Right lung (tissue), 5 donors: Measurements from ENCODE around the gene TIMM8B. TPM values are rescaled to one million over a fixed set of nuclear protein-coding genes. Genes with fewer than 3 reads are reported as not detected.
A peak's percentile ranks its signal among the peaks of the same experiment; 100 is the strongest.
"Not testable (repeated sequence)": the region's sequence is repeated elsewhere in the genome, so short reads cannot be mapped to it uniquely, and the experiment has no call there.

Experiments
- DNase-seq, 2 donors: peaks; one replicate each; pipeline ENCODE4 v3.0.0-alpha.2; 2013
- polyA plus RNA-seq, 5 donors: library from polyadenylated mRNA; unstranded; fragments of 120-200 nt; gene quantifications; one replicate each; pipeline versions ENCODE4 v1.2.1 to v1.2.3, GENCODE V29; 2013; ENCODE audit warnings: inconsistent platforms in 1 of 5, low replicate concordance in 1 of 5; ENCODE audit not compliant: insufficient read length in 5 of 5, insufficient read depth in 1 of 5

The TIMM8B gene
- polyA plus RNA-seq, 5 donors = 56.4 to 74.3 (median 62.1) TPM

- DNase-seq = not testable (repeated sequence)
These were observed 8.7 kb upstream of the TIMM8B start for GRCh38 chr11:112095302-112095701.

GRCh38 chr11:112087212-112087611, 656 bp upstream of the TIMM8B start:
- no peak for DNase-seq

- DNase-seq = peak in 1 of 2 donors; percentile 10
These were observed 634 bp downstream of the TIMM8B start for GRCh38 chr11:112085822-112086421.

- DNase-seq = no peak
These were observed 3.8 kb downstream of the TIMM8B start for GRCh38 chr11:112082729-112083128.

GRCh38 chr11:112073941-112074811, 12.4 kb downstream of the TIMM8B start, which contains the start of the genes NKAPD1 and PIH1D2:
Gene NKAPD1, plus strand, starts transcription at chr11:112074299. Its CDS starts 1,276 bp downstream, at chr11:112075575.
Gene PIH1D2, minus strand, starts transcription at chr11:112074017. Its CDS starts 843 bp downstream, at chr11:112073174.
- DNase-seq = peak; percentile 87 to 90

GRCh38 chr11:112062923-112063322, 23.6 kb downstream of the TIMM8B start:
- DNase-seq = no peak

- DNase-seq = no peak
These were observed 28.5 kb downstream of the TIMM8B start for GRCh38 chr11:112058103-112058502.

GRCh38 chr11:112057170-112057569, 29.4 kb downstream of the TIMM8B start:
- peak in 1 of 2 donors; percentile 1 for DNase-seq

GRCh38 chr11:112051768-112052167, 34.8 kb downstream of the TIMM8B start:
- DNase-seq = no peak

- DNase-seq = no peak
These were observed 35.8 kb downstream of the TIMM8B start for GRCh38 chr11:112050721-112051120.

- DNase-seq = no peak
These were observed 36.8 kb downstream of the TIMM8B start for GRCh38 chr11:112049777-112050176.

- not testable (repeated sequence) for DNase-seq
These were observed 38.3 kb downstream of the TIMM8B start for GRCh38 chr11:112048256-112048655.

GRCh38 chr11:112046647-112047046, 39.9 kb downstream of the TIMM8B start:
- not testable (repeated sequence) for DNase-seq

- DNase-seq = no peak
These were observed 41.6 kb downstream of the TIMM8B start for GRCh38 chr11:112044961-112045360.

- DNase-seq = no peak
These were observed 43.6 kb downstream of the TIMM8B start for GRCh38 chr11:112042961-112043304.

- DNase-seq = no peak
These were observed 44.2 kb downstream of the TIMM8B start for GRCh38 chr11:112042161-112042960.

GRCh38 chr11:112037527-112037926, 49.0 kb downstream of the TIMM8B start:
- DNase-seq = no peak

Other genes starting within 250 kb of the TIMM8B start
- 10 to 100 TPM; 37.1 to 54.3 (median 44.7) TPM for gene ALG9, start 215.2 kb downstream of the TIMM8B start, polyA plus RNA-seq
- gene FDXACB1, start 207.6 kb downstream of the TIMM8B start, polyA plus RNA-seq = 1 to 10 TPM; 4.5 to 5.7 (median 4.6) TPM
- 10 to 100 TPM; 40.0 to 45.6 (median 42.4) TPM for gene CFAP68, start 207.2 kb downstream of the TIMM8B start, polyA plus RNA-seq
- 10 to 100 TPM; 26.1 to 60.8 (median 30.9) TPM for gene CRYAB, start 175.0 kb downstream of the TIMM8B start, polyA plus RNA-seq
- 10 to 100 TPM in 1 of 5 donors, 1 to 10 TPM in 4; 2.1 to 10.9 (median 5.3) TPM for gene HSPB2, start 174.0 kb downstream of the TIMM8B start, polyA plus RNA-seq
- gene C11orf52, start 167.8 kb downstream of the TIMM8B start, polyA plus RNA-seq = 10 to 100 TPM in 3 of 5 donors, 1 to 10 TPM in 2; 7.0 to 12.3 (median 11.5) TPM
- gene DIXDC1, start 149.4 kb downstream of the TIMM8B start, polyA plus RNA-seq = 10 to 100 TPM; 16.4 to 29.5 (median 25.3) TPM
- gene DLAT, start 61.3 kb downstream of the TIMM8B start, polyA plus RNA-seq = 10 to 100 TPM; 28.4 to 35.6 (median 34.3) TPM
- 10 to 100 TPM in 1 of 5 donors, 1 to 10 TPM in 4; 6.5 to 11.2 (median 8.7) TPM for gene PIH1D2, start 12.7 kb downstream of the TIMM8B start, polyA plus RNA-seq
- 10 to 100 TPM; 39.9 to 64.6 (median 53.5) TPM for gene NKAPD1, start 12.5 kb downstream of the TIMM8B start, polyA plus RNA-seq
- gene SDHD, start 117 bp upstream of the TIMM8B start, polyA plus RNA-seq = 100 to 1,000 TPM; 114 to 145 (median 120) TPM
- 1 to 10 TPM; 1.3 to 5.2 (median 1.4) TPM for gene IL18, start 77.3 kb upstream of the TIMM8B start, polyA plus RNA-seq
- gene TEX12, start 80.6 kb upstream of the TIMM8B start, polyA plus RNA-seq = under 1 TPM in 4 of 5 donors, not detected in 1; 0.10 to 0.48 (median 0.31) TPM
- 10 to 100 TPM in 1 of 5 donors, 1 to 10 TPM in 4; 7.8 to 10.6 (median 9.0) TPM for gene BCO2, start 88.8 kb upstream of the TIMM8B start, polyA plus RNA-seq
- gene PTS, start 139.7 kb upstream of the TIMM8B start, polyA plus RNA-seq = 10 to 100 TPM; 33.9 to 47.8 (median 40.3) TPM
- gene PLET1, start 174.1 kb upstream of the TIMM8B start, polyA plus RNA-seq = not detected